ENCODE measurements around the gene METRN. TPM values are rescaled to one million over a fixed set of nuclear protein-coding genes. Genes with fewer than 3 reads are reported as not detected.
A peak's percentile ranks its signal among the peaks of the same experiment; 100 is the strongest.
"Not testable (repeated sequence)": the region's sequence is repeated elsewhere in the genome, so short reads cannot be mapped to it uniquely, and the experiment has no call there.

Gene METRN
- total RNA-seq, 1 donor from 2014 or later, result 23.6 TPM

DNA sequence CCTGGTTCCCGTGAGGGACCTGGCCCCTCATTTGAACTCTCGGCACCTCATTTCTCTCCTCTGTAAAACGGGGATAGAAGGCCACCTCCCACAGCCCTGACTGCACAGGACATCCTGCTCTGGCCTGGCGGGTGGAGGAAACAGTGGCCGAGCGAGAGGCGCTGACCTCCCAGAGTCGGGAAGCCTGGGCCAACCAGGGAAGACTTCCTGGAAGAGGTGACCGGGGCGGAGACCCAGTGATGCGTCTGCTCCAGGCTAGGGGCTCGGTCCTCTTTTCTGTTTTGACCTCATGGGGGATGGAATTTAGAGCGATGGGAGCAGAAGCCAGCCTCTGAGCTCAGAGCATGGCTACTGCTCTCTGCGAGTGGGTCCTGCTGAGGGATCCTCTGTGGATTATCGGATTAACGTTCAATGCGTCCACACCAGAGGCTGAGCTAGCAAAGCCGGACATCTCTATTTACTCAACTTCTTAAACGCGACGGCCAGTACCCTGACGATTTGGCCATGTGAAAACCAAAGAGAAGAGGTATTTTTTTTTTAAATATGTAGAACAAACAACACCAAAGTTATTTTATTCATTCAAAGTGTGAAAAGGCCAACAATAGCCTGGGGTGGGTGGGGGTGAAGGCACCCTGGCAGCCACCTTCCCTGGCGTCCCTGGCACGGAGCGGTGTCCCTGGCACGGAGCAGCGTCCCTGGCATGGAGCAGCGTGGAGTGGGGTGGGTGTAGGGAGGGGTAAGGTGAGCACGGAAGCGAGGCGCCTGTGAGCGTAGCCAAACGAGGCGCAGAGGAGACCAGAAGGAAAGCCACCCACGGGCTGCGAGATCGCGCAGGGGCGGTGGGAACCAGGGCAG lies 36.5 kb downstream of the METRN start:
- FAIRE-seq (no peak), DNase-seq (ENCODE audit: low spot score in 2 of 2) (peak in 1 of 2 donors; percentile 40)

DNA sequence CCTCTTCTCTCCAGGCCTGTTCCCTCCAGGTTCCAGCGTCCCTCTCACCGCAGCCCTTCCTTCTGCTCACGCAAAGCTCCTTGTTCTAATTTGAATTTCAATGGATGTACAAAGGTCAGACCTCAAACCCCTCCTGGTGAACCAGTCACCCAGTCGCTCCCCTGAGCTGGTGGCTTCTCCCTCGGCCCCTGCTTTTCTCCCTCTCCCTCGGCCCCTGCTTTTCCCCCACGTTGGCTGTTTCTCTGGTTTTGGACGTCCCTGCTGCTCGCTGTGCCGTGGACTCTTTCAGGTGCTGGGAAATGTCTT lies 37.0 kb downstream of the METRN start:
- no peak for FAIRE-seq
- no peak for DNase-seq (ENCODE audit: low spot score in 2 of 2)

DNA sequence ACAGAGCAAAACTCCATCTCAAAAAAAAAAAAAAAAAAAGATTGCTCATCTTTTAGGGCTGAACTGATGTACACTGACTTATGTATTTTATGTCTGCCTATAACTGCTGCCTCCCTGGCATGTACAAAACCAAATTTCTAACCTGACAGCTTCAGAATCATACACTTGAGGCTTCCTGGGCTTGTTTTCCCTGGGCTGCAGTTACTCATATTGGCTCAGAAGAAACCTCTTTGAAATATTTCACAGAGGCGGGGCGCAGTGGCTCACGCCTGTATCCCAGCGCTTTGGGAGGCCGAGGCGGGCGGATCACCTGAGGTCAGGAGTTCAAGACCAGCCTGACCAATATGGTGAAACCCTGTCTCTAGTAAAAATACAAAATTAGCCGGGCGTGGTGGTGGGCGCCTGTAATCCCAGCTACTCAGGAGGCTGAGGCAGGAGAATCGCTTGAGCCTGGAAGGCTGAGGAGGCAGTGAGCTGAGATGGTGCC lies 39.2 kb downstream of the METRN start:
- not testable (repeated sequence) for DNase-seq (ENCODE audit: low spot score in 2 of 2); FAIRE-seq

DNA sequence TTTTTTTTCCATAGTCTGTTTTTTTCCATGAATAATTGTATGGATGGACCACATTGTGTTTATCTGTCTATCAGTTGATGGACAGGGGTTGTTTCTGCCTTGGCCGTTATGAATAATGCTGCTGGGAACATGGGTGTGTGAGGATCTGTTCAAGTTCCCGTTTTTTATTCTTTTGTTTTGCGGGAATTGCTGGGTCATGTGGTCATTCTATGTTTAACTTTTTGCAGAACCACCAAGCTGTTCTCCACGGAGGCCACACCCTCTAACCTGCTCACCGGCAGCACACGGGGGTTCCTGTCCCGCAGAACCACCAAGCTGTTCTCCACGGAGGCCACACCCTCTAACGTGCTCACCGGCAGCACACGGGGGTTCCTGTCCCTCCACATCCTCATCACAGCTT lies 39.7 kb downstream of the METRN start:
- DNase-seq (ENCODE audit: low spot score in 2 of 2) (no peak), FAIRE-seq (no peak)

DNA sequence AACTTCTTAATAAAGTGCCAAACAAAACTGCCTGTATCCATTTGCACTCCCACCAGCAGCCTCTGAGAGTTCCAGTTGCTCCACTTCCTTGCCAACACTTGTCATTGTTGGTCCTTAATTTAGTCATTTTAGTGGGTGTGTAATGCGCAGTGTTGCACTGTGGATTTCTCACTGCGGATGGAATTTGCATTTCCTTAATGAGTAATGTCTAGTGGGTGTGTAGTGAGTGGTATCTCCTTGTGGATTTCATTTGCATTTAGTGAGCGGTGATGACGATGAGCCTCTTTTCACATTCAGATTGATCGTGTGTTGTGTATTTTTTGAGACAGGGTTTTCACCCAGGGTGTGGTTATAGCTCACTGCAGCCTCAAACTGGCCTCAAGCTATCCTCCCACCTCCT lies 41.5 kb downstream of the METRN start:
- DNase-seq (ENCODE audit: low spot score in 2 of 2) (no peak), FAIRE-seq (no peak)

DNA sequence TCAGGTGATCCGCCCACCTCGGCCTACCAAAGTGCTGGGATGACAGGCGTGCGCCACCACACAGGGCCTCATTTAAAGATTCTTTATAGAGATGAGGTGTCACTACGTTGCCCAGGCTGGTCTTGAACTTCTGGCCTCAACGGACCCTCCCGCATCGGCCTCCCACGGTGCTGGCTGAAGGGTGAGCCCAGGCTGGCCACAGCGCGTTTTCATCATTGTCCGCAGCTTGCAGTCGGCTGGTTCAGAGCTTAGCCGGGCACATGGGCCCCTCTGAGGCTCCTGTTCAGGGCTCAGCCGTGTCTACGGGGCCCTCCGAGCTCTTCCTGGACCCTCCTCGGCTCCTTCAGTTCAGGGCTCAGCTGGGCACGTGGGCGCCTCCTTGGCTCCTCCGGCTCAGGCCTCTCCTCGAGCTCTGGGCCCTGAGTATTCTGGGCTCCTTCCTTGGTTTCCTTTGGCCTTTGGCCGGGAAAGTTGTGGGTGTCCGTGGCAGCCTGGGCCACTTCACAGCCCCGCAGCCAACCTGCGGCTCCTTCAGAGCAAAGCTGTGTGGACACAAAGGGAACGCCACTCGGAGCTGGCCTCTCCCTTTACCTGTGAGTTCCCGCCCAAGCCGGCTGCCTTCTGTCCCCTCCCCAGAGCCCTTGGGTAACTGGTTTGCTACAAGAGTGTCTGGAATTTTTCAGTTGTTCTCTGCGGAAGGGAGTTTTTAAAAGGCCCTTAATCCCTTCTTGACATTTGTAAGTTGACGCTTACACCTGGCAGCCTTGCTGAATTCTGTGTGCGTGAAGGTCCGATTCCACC lies 44.4 kb downstream of the METRN start:
- no peak for FAIRE-seq
- DNase-seq (ENCODE audit: low spot score in 2 of 2), result no peak

DNA sequence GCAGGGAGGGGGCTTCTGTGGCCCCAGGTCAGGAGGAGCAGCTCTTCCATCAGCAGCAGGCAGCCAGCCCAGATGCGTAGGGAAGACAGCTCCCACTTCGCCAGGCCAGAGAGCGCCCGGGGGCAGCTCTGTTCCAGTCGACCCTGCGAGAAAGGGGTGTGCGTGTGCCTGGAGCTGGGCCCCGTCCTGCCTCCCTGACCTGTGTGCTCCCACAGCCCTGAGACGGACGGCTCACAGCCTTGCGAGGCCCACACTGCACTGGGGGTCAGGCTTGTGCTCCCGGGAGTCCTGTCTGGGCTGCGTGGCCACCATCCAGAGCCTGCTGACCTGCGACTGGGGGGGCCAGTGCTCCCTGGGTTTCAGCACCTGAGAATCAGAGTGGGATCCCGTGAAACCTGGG lies 45.1 kb downstream of the METRN start:
- DNase-seq (ENCODE audit: low spot score in 2 of 2) (no peak), FAIRE-seq (no peak)

DNA sequence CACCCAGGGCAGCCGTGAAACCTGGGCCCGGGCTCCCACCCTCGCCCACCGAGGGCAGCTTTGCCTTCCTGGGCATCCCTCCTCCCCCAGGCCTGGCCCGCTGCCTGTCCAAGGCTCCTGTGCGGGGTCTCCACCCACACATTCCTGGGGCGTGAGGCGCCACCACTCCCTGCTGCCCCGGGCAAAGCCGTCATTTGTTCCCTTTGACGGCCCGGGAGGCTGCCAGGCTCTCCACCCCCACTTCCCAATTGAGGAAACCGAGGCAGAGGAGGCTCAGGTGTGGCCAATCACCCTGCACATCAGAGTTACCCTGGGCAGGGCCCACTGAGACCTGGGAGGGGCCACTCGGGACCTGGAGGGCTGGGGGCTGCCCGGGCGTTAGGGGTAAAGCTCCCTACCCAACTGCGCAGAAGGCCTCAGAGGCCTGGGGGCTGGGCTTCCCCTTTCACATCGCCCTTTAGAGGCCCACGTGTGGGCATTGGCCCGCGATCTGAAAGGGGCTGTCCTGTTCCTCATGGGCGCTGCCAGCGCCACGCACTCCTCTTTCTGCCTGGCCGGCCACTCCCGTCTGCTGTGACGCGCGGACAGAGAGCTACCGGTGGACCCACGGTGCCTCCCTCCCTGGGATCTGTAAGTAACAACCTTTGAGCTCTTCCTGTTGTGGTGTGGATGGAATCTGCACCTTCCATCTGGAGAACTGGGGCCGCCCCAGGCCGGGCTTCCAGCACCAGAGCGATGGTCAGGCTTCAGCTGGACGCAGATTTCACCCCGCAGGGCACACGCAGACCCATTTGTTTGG lies 45.8 kb downstream of the METRN start, which contains the start of gene MSLN:
Gene MSLN (plus strand): TSS at position 190 of the 799 bp plus-strand sequence. CDS start 1,947 bp downstream, outside the sequence.
- DNase-seq (ENCODE audit: low spot score in 2 of 2), result no peak
- no peak for FAIRE-seq

DNA sequence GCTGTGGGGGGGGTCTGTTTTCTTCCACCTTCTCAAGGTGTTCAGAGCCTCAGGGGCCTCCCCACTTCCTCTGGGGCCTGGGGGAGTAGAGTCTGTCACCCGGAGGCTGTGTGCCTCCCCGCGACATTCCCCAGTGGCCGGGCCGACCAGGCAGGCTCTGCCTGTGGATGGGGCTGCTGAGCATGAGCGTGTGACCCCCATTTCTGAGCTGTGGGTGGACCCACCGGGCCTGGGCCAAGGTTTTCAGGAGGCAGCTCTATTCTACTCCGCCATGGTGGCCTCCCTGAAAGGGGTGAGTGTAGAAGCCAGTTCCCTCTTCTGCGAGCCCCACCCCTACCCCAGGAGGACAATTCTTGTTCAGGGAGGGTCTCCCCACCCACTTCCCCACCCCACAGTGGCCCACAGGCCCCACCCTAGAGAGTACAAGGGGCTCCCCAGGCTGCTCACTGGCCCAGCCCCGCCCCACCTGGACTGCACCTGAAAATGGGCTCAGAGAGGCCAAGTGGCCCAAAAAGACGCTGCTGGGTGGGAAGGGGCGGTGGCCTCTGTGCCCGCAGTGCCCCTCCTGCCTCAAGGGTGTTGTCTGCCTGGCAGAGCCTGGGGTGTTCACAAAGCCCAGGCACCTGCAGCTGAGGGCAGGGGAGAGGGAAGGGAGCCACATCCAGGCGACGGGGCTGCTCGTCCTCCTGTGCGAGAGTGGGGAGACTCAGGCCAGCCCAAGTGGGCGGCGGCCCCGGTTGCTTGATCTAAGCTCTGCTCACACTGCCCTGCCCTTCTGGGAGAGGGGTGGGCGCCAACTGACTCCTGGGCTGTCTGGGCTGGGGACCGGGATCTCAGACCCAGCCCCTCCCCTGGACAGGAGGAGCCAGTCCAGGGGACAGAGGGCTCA lies 47.0 kb downstream of the METRN start:
- DNase-seq (ENCODE audit: low spot score in 2 of 2) (no peak), FAIRE-seq (no peak)

DNA sequence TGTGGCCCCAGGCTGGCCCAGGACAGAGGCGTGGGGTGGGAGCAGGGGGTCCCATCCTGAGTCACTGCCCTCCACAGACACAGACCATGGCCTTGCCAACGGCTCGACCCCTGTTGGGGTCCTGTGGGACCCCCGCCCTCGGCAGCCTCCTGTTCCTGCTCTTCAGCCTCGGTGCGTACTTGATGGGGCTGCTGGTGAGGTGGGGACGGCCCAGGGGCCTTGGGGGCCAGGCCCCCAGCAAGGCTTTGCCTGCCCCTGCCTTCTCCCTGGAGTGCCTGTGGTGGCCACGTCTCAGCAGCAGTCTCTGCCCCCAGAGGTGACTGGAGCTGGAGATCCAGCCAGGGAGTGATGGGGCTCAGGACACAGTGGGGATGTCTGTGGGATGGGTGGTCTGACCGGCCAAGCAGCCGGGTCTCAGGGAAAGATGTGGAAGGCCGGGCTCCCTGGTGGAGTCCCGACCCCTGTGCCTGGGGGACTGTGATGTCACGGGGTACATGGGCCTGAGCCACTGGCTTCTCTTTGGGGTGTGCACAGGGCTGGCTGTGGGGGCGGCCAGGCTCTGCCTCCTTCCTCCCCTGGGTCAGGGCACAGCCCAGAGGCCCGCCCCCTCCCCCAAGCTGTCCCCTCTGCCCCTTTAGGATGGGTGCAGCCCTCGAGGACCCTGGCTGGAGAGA lies 47.8 kb downstream of the METRN start:
- FAIRE-seq (no peak), DNase-seq (ENCODE audit: low spot score in 2 of 2) (no peak)

DNA sequence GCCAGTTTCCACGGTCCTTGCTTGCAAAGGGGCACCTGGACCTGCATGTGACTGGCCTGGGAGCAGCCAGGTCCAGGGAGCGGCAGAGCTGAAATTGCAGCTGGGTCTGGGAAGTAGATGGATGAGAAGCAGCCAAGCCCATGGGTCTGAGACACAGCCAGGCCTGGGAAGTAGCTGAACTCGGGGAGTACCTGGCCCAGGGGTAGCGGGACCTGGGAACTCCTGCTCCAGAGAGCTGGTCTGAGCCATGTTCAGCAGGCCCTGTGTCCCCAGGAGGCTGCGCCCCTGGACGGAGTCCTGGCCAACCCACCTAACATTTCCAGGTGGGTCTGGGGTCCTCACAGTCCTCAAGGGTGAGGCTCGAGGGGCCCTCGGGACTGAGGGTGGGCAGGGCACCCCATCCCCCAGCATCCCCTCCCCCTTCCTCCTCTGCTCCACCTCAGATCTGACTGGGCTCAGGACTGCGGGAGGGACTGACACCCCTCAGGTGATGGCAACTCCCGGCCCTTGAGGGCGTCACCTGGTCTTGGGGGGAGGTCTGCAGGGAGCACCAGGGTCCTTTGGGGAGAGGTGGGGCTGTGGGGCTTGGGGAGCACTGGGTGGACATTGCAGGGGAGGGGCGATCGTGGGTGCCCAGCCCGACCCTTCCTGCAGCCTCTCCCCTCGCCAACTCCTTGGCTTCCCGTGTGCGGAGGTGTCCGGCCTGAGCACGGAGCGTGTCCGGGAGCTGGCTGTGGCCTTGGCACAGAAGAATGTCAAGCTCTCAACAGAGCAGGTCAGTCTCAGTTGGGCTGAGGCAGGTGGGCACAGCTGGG lies 48.7 kb downstream of the METRN start:
- DNase-seq (ENCODE audit: low spot score in 2 of 2), result no peak
- no peak for FAIRE-seq

DNA sequence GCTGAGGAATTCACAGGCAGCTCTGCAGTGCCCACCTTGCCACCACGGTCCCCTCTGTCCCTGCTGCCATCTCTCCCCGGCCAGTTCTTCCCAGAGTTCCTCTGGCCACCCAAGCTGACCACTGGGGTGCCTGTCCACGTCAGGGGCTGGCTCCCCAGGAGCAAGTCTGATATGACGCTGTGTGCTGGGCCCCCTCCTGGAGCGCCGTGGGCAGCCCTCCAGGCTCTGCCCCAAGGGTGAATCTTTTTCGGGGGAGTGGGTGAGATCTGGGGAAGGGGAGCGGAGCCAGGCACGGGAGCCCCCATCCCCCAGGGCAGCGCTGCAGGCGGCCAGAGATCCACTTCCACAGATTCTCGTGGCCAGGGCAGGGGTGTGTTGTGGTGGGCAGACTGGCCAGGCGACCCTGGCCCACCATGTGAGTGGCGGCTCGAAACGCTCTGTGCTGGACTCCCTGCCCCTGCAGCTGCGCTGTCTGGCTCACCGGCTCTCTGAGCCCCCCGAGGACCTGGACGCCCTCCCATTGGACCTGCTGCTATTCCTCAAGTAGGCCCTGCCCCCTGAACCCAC lies 49.3 kb downstream of the METRN start:
- DNase-seq (ENCODE audit: low spot score in 2 of 2) (no peak), FAIRE-seq (no peak)

DNA sequence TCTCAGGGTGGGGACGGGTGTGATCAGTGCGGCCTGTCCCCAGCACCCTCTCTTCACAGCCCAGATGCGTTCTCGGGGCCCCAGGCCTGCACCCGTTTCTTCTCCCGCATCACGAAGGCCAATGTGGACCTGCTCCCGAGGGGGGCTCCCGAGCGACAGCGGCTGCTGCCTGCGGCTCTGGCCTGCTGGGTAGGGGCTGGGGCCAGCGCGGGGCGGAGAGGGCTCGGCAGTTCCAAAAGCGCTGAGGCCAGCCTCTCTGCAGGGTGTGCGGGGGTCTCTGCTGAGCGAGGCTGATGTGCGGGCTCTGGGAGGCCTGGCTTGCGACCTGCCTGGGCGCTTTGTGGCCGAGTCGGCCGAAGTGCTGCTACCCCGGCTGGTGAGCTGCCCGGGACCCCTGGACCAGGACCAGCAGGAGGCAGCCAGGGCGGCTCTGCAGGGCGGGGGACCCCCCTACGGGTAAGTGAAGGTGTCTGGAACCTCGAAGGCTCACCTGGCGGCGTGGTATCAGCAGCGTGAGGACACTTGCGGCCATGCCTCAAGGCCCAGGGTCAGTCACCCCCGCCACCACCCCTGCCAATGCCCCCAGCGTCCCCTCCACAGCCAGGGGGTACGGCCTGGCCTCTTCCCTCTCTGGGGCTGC lies 50.0 kb downstream of the METRN start:
- no peak for FAIRE-seq
- DNase-seq (ENCODE audit: low spot score in 2 of 2), result no peak

DNA sequence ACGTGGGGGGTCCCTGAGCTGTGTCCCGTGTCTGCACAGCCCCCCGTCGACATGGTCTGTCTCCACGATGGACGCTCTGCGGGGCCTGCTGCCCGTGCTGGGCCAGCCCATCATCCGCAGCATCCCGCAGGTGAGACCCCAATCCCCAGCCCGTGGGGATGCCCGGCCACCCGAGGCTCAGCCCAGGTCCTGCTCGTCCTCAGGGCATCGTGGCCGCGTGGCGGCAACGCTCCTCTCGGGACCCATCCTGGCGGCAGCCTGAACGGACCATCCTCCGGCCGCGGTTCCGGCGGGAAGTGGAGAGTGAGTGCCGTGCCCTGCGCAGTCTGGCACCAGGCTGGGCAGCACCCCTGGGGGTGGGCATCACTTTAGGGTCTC lies 50.6 kb downstream of the METRN start:
- FAIRE-seq, result no peak
- DNase-seq (ENCODE audit: low spot score in 2 of 2), result no peak

DNA sequence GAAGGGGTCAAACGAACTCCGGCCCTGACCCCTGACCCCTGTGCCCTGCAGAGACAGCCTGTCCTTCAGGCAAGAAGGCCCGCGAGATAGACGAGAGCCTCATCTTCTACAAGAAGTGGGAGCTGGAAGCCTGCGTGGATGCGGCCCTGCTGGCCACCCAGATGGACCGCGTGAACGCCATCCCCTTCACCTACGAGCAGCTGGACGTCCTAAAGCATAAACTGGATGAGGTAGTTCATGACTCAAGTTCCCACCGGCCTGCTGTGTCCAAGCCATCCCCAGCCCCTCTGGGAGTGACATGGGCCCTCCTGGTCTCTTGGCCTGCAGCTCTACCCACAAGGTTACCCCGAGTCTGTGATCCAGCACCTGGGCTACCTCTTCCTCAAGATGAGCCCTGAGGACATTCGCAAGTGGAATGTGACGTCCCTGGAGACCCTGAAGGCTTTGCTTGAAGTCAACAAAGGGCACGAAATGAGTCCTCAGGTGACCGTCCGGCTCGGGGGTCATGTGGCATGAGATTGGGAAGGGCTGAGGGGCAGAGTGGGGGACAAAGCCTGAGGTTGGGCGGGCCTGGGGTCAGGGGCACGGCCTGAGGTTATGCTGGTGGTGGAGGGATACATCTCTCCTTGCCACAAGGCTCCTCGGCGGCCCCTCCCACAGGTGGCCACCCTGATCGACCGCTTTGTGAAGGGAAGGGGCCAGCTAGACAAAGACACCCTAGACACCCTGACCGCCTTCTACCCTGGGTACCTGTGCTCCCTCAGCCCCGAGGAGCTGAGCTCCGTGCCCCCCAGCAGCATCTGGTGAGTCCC lies 51.3 kb downstream of the METRN start:
- FAIRE-seq (no peak), DNase-seq (ENCODE audit: low spot score in 2 of 2) (no peak)

DNA sequence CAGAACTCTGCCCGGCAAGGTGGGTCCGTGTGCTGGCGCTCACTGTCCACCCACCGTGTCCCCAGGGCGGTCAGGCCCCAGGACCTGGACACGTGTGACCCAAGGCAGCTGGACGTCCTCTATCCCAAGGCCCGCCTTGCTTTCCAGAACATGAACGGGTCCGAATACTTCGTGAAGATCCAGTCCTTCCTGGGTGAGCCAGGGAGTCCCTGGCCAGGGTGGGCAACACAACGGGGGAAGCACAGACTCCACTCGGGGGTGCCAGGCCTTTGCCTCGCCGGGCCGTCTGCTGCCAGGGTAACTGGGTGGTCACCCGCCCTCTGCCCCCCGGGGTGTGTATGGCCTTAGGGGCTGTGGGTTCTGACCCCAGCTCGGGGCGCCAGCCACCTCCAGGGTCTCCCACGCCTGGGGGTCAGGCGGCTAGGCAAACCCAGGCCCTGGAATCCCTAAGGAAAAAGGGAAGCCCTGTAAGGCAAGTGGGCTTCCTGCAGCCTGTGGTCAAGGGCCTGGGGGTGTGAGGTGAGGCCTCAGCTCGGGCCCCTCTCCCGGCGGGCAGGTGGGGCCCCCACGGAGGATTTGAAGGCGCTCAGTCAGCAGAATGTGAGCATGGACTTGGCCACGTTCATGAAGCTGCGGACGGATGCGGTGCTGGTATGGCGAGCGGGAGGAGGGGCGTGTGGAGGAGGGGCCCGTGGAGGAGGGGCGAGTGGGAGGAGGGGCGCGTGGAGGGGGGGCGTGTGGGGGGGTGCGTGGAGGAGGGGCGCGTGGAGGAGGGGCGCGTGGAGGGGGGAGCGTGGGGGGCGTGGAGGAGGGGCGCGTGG lies 52.1 kb downstream of the METRN start:
- FAIRE-seq (no peak), DNase-seq (ENCODE audit: low spot score in 2 of 2) (no peak)
